HepG2 (cell line): ENCODE results near the gene DGKD. TPM values are rescaled to one million over a fixed set of nuclear protein-coding genes. Genes with fewer than 3 reads are reported as not detected.

Source experiments
- ATF7-NPFF ChIP-seq: sonication (generic); formaldehyde crosslinking; IDR thresholded peaks from 2 replicates; pipeline ENCODE4 v1.8.1; 2023; ENCODE audit warnings: mild to moderate bottlenecking, low read depth, missing genetic modification reagents, moderate library complexity
- EED ChIP-seq: sonication (generic); formaldehyde crosslinking; IDR thresholded peaks from 2 replicates; pipeline ENCODE4 v1.5.0; 2020; ENCODE audit warnings: mild to moderate bottlenecking, missing genetic modification reagents
- GFI1 ChIP-seq: sonication (generic); formaldehyde crosslinking; IDR thresholded peaks from 2 replicates; pipeline ENCODE4 v1.5.0; 2020; ENCODE audit warnings: missing genetic modification reagents, mild to moderate bottlenecking, borderline replicate concordance
- HIVEP1 ChIP-seq: sonication (generic); formaldehyde crosslinking; IDR thresholded peaks from 2 replicates; pipeline ENCODE4 v1.4.0; 2020; ENCODE audit warnings: mild to moderate bottlenecking, missing genetic modification reagents
- HNRNPUL1 ChIP-seq: fragments of 200-400 bp; formaldehyde crosslinking; IDR thresholded peaks from 2 replicates; pipeline ENCODE4 v1.6.1; 2017; ENCODE audit warnings: low read depth, mild to moderate bottlenecking, low read length, moderate library complexity
- ISL2 ChIP-seq: sonication (generic); formaldehyde crosslinking; IDR thresholded peaks from 2 replicates; pipeline ENCODE4 v1.5.0; 2020; ENCODE audit warnings: missing genetic modification reagents
- MAFF ChIP-seq: IDR thresholded peaks from 2 replicates; pipeline ENCODE4 v1.6.1; 2011; ENCODE audit warnings: low read depth, low read length, improper control_type of control experiment
- NFATC3 ChIP-seq: sonication (generic); formaldehyde crosslinking; IDR thresholded peaks from 2 replicates; pipeline ENCODE4 v1.5.1; 2020; ENCODE audit warnings: mild to moderate bottlenecking, missing genetic modification reagents
- NPAS2 ChIP-seq: sonication (generic); formaldehyde crosslinking; IDR thresholded peaks from 2 replicates; pipeline ENCODE4 v1.8.0; 2022; ENCODE audit warnings: mild to moderate bottlenecking, missing genetic modification reagents, borderline replicate concordance
- SAP130 ChIP-seq: IDR thresholded peaks from 2 replicates; pipeline ENCODE4 v1.6.1; 2016; ENCODE audit warnings: low read depth
- SCMH1 ChIP-seq: sonication (generic); formaldehyde crosslinking; IDR thresholded peaks from 2 replicates; pipeline ENCODE4 v1.9.0; 2021; ENCODE audit warnings: missing genetic modification reagents, mild to moderate bottlenecking, borderline replicate concordance
- SETDB1 ChIP-seq: sonication (generic); formaldehyde crosslinking; IDR thresholded peaks from 2 replicates; pipeline ENCODE4 v1.5.1; 2020; ENCODE audit warnings: missing genetic modification reagents, mild to moderate bottlenecking, borderline replicate concordance
- SIN3A ChIP-seq: IDR thresholded peaks from 2 replicates; pipeline ENCODE4 v1.6.1; 2011; ENCODE audit warnings: low read depth, mild to moderate bottlenecking, control low read depth, low read length, borderline replicate concordance
- SMAD9 ChIP-seq: sonication (generic); formaldehyde crosslinking; IDR thresholded peaks from 2 replicates; pipeline ENCODE4 v1.5.1; 2020; ENCODE audit warnings: mild to moderate bottlenecking, missing genetic modification reagents
- SMARCE1 ChIP-seq: fragments of 450-650 bp; IDR thresholded peaks from 2 replicates; pipeline ENCODE4 v1.6.1; 2017; ENCODE audit warnings: borderline replicate concordance
- ZFP36L1 ChIP-seq: sonication (generic); formaldehyde crosslinking; IDR thresholded peaks from 2 replicates; pipeline ENCODE4 v1.8.0; 2022; ENCODE audit warnings: mild to moderate bottlenecking, missing genetic modification reagents, moderate library complexity
- ZFP41 ChIP-seq: sonication (generic); formaldehyde crosslinking; IDR thresholded peaks from 2 replicates; pipeline ENCODE4 v1.4.0; 2020; ENCODE audit warnings: mild to moderate bottlenecking, missing genetic modification reagents, borderline replicate concordance
- ZNF232 ChIP-seq: sonication (generic); formaldehyde crosslinking; IDR thresholded peaks from 2 replicates; pipeline ENCODE4 v1.4.0; 2020; ENCODE audit warnings: missing genetic modification reagents, borderline replicate concordance
- ZNF264 ChIP-seq: sonication (generic); formaldehyde crosslinking; IDR thresholded peaks from 2 replicates; pipeline ENCODE4 v1.4.0; 2020; ENCODE audit warnings: missing genetic modification reagents
- ZNF354B ChIP-seq: sonication (generic); formaldehyde crosslinking; IDR thresholded peaks from 2 replicates; pipeline ENCODE4 v1.8.0; 2022; ENCODE audit warnings: mild to moderate bottlenecking, missing genetic modification reagents
- ZNF709 ChIP-seq: sonication (generic); formaldehyde crosslinking; IDR thresholded peaks from 2 replicates; pipeline ENCODE4 v1.5.0; 2020; ENCODE audit warnings: mild to moderate bottlenecking, missing genetic modification reagents
- ZNF772 ChIP-seq: sonication (generic); formaldehyde crosslinking; IDR thresholded peaks from 2 replicates; pipeline ENCODE4 v1.5.0; 2020; ENCODE audit warnings: mild to moderate bottlenecking, missing genetic modification reagents
- polyA plus RNA-seq, 8 experiments: library from polyadenylated mRNA; depleted of rRNA in 3 of 8; stranded (reverse) in 7 of 8; unstranded in 1 of 8; fragments of >200 nt; fragmentation: Illumina TruSeq in 4 of 8; extraction: Trizol in 4 of 8; gene quantifications; 2 replicates each; pipeline versions ENCODE4 v1.2.1 to v1.2.3, GENCODE V29; 2011 to 2016; ENCODE audit warnings: low read depth in 4 of 8, missing spikeins in 1 of 8, mixed read lengths in 1 of 8; ENCODE audit not compliant: insufficient read depth in 1 of 8
- total RNA-seq, 5 experiments: library from RNA; depleted of rRNA; stranded (reverse); fragments of >200 nt; fragmentation: Illumina TruSeq; extraction: Trizol; gene quantifications; 2 replicates each; pipeline ENCODE4 v1.2.3, GENCODE V29; 2016; ENCODE audit warnings: low read depth in 1 of 5
- TF ChIP-seq, protein P1 (sequence below): sonication (generic); formaldehyde crosslinking; IDR thresholded peaks from 2 replicates; pipeline ENCODE4 v1.5.1; 2020; ENCODE audit warnings: missing genetic modification reagents, mild to moderate bottlenecking, borderline replicate concordance
- TF ChIP-seq, protein P2 (sequence below): sonication (generic); formaldehyde crosslinking; IDR thresholded peaks from 2 replicates; pipeline ENCODE4 v1.4.0; 2020; ENCODE audit warnings: missing genetic modification reagents, mild to moderate bottlenecking, borderline replicate concordance
- TF ChIP-seq, protein P3 (sequence below): sonication (generic); formaldehyde crosslinking; IDR thresholded peaks from 2 replicates; pipeline ENCODE4 v1.5.0; 2020; ENCODE audit warnings: missing genetic modification reagents

DGKD gene
- total and polyA plus RNA-seq, 2 of the 13 experiments (the other 11 are each of a cell fraction or from before 2014, with no cell fraction given), result 24.5 to 33.2 TPM

DNA sequence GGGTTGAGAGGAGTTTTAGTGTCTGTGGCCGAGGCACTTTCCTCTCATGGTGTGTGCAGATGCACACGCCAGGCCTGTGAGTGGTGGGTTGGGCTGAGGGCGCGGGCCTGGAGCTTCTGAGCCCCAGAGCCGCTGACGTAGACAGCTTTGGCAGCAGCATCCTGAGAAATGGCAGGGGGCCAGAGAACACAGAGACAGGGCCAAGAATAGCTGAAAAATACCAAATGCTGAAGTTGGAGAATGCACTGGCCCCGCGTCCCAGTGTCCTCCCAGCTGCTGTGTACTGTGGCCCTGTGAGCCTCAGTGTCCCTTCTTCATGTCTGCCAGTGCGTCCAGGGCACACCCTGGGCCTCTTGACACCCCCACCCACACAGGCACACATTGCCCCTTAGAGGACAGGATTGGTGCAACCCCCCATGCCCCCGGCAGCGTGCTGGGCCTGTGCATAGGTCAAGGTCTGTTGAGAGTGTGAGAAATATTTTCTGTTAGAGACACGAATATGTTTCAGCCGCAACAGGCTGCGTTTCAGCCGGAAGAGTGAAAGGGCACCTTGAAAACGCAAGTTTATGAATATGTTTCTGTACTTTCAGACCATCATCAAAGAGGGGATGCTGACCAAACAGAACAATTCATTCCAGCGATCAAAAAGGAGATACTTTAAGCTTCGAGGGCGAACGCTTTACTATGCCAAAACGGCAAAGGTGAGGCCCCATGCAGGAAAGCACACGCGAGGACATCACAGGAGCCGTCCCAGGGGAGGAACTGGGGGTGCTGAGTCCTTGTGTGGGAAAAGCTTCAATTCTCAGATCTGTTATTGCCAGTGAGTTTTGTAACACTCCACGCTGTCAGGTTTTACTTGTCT, 33.6 kb downstream of the DGKD start (continued):
- TF ChIP-seq, protein P1, sequence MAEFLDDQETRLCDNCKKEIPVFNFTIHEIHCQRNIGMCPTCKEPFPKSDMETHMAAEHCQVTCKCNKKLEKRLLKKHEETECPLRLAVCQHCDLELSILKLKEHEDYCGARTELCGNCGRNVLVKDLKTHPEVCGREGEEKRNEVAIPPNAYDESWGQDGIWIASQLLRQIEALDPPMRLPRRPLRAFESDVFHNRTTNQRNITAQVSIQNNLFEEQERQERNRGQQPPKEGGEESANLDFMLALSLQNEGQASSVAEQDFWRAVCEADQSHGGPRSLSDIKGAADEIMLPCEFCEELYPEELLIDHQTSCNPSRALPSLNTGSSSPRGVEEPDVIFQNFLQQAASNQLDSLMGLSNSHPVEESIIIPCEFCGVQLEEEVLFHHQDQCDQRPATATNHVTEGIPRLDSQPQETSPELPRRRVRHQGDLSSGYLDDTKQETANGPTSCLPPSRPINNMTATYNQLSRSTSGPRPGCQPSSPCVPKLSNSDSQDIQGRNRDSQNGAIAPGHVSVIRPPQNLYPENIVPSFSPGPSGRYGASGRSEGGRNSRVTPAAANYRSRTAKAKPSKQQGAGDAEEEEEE (CRISPR knock-in tag), result no peak
- peak; percentile 76; the same call in 1 of the 2 replicates for TF ChIP-seq GFI1 (CRISPR knock-in tag)
- TF ChIP-seq ZNF264 (CRISPR knock-in tag), result 0 out of 2 replicates have a peak, but pooled peaks have one; percentile 39
- TF ChIP-seq SAP130 (CRISPR knock-in tag), result peak; percentile 80
- TF ChIP-seq ZNF232, result peak; percentile 72; the same call in 1 of the 2 replicates
- TF ChIP-seq ZNF354B (CRISPR knock-in tag), result no peak
- peak; percentile 89 for TF ChIP-seq SMAD9
- TF ChIP-seq MAFF, result no peak
- TF ChIP-seq SETDB1, result no peak
- no peak for TF ChIP-seq ZFP41
- TF ChIP-seq ATF7-NPFF (CRISPR knock-in tag), result 0 out of 2 replicates have a peak, but pooled peaks have one; percentile 31
- TF ChIP-seq NPAS2, result no peak
- no peak for TF ChIP-seq HIVEP1 (CRISPR knock-in tag)
- no peak for TF ChIP-seq EED (CRISPR knock-in tag)
- peak; percentile 42; the same call in 1 of the 2 replicates for TF ChIP-seq ZFP36L1 (CRISPR knock-in tag)
- TF ChIP-seq ZNF772 (CRISPR knock-in tag), result no peak
- TF ChIP-seq SCMH1 (CRISPR knock-in tag), result no peak
- TF ChIP-seq ZNF709 (CRISPR knock-in tag), result 0 out of 2 replicates have a peak, but pooled peaks have one; percentile 41
- no peak for TF ChIP-seq SIN3A
- TF ChIP-seq SMARCE1, result no peak
- TF ChIP-seq ISL2, result peak; percentile 54; the same call in 1 of the 2 replicates
- TF ChIP-seq, protein P2, sequence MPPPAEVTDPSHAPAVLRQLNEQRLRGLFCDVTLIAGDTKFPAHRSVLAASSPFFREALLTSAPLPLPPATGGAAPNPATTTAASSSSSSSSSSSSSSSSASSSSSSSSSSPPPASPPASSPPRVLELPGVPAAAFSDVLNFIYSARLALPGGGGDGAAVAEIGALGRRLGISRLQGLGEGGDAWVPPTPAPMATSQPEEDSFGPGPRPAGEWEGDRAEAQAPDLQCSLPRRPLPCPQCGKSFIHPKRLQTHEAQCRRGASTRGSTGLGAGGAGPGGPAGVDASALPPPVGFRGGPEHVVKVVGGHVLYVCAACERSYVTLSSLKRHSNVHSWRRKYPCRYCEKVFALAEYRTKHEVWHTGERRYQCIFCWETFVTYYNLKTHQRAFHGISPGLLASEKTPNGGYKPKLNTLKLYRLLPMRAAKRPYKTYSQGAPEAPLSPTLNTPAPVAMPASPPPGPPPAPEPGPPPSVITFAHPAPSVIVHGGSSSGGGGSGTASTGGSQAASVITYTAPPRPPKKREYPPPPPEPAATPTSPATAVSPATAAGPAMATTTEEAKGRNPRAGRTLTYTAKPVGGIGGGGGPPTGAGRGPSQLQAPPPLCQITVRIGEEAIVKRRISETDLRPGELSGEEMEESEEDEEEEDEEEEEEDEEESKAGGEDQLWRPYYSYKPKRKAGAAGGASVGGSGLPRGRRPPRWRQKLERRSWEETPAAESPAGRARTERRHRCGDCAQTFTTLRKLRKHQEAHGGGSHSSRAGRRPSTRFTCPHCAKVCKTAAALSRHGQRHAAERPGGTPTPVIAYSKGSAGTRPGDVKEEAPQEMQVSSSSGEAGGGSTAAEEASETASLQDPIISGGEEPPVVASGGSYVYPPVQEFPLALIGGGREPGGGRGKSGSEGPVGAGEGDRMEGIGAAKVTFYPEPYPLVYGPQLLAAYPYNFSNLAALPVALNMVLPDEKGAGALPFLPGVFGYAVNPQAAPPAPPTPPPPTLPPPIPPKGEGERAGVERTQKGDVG (CRISPR knock-in tag), result peak; percentile 71; the same call in 1 of the 2 replicates
- TF ChIP-seq, protein P3, sequence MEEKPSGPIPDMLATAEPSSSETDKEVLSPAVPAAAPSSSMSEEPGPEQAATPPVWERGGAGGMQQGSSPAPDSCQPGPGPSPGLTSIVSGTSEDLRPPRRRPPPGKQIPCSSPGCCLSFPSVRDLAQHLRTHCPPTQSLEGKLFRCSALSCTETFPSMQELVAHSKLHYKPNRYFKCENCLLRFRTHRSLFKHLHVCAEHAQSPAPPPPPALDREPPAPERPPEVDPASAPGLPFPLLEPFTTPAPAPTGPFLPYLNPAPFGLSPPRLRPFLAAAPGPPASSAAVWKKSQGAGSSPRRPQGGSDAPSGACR, result peak; percentile 62; the same call in 1 of the 2 replicates
- TF ChIP-seq NFATC3 (CRISPR knock-in tag), result no peak
- TF ChIP-seq HNRNPUL1, result no peak
